Gastrocnemius medialis (tissue), 4 donors: Measurements from ENCODE around the gene PRAMEF1. TPM values are rescaled to one million over a fixed set of nuclear protein-coding genes. Genes with fewer than 3 reads are reported as not detected.

ENCODE experiments used
- ATAC-seq, 2 donors: fragments of 150-250 bp; one replicate each; pipeline ENCODE4 v1.9.1; 2016
- DNase-seq, 2 donors: peaks; one replicate each; pipeline ENCODE4 v3.0.0-alpha.2; 2019
- H3K27ac ChIP-seq, 4 donors: fragments of 200-600 bp; sonication (generic); 1 replicate in 1 of 4; 2 replicates in 3 of 4; pipeline ENCODE4 v1.5.1; 2016 to 2018; ENCODE audit warnings: mild to moderate bottlenecking in 2 of 4, moderate library complexity in 1 of 4
- H3K27me3 ChIP-seq, 3 donors: fragments of 200-600 bp; sonication (generic) in 2 of 3; 1 replicate in 1 of 3; 2 replicates in 2 of 3; pipeline versions ENCODE4 v1.5.1 to v1.6.0; 2016 to 2019; ENCODE audit warnings: mild to moderate bottlenecking in 1 of 3, moderate library complexity in 1 of 3
- H3K36me3 ChIP-seq, 2 donors: fragments of 200-600 bp; sonication (generic) in 1 of 2; one replicate each; pipeline ENCODE4 v1.5.1; 2017 to 2018
- H3K4me1 ChIP-seq, 2 donors: fragments of 200-600 bp; sonication (generic) in 1 of 2; one replicate each; pipeline ENCODE4 v1.5.1; 2016 to 2017; ENCODE audit warnings: mild to moderate bottlenecking in 2 of 2
- H3K4me3 ChIP-seq, 4 donors: fragments of 200-600 bp; sonication (generic) in 3 of 4; 1 replicate in 1 of 4; 2 replicates in 3 of 4; pipeline ENCODE4 v1.5.1; 2016 to 2019; ENCODE audit warnings: mild to moderate bottlenecking in 2 of 4
- H3K9me3 ChIP-seq, 3 donors: fragments of 200-600 bp; sonication (generic) in 2 of 3; 1 replicate in 1 of 3; 2 replicates in 2 of 3; pipeline ENCODE4 v1.5.1; 2016 to 2019
- CTCF ChIP-seq, 5 experiments: fragments of 450-650 bp in 3 of 5; fragments of 200-600 bp in 2 of 5; sonication (generic) in 2 of 5; IDR thresholded peaks in 4 of 5; conservative IDR thresholded peaks in 1 of 5; 1 replicate in 4 of 5; 2 replicates in 1 of 5; pipeline ENCODE4 v1.5.1; 2016 to 2019; ENCODE audit warnings: antibody characterized with exemption in 5 of 5, mild to moderate bottlenecking in 3 of 5, moderate library complexity in 3 of 5
- POLR2A ChIP-seq, 2 donors: fragments of 450-650 bp; IDR thresholded peaks; one replicate each; pipeline ENCODE4 v1.6.1; 2017; ENCODE audit warnings: antibody characterized with exemption in 2 of 2, mild to moderate bottlenecking in 2 of 2, moderate library complexity in 2 of 2
- in situ Hi-C, 4 donors: fragments of 200-750 bp; cut with MboI; loops; one replicate each; pipeline versions ENCODE4 v1.15.0 to v1.8.0; 2017; ENCODE audit warnings: low sequenced_read_pairs in 4 of 4
- intact Hi-C: fragments of 100-400 bp; cut with DNase I; formaldehyde crosslinking; loops from one replicate; pipeline ENCODE4 v1.15.1; 2023; ENCODE audit warnings: low total_unique reads
- total RNA-seq, 4 donors: library from RNA; depleted of rRNA; stranded (reverse); fragments of >200 nt; gene quantifications; one replicate each; pipeline versions ENCODE4 v1.1.0 to v1.2.3, GENCODE V29; 2016

The PRAMEF1 gene
- total RNA-seq, 4 donors from 2014 or later: not detected

- Histone ChIP-seq H3K4me3 (no peak overlapping the region), H3K27ac (no peak overlapping the region), H3K27me3 (no peaks in the 10 kb centered on the region), H3K36me3 (no peaks in the 10 kb centered on the region), H3K9me3 (peaks cover 0 to 11% (median 0%) of the 10 kb centered on the region in 3 donors), H3K4me1 (peaks cover 0 to 3% of the 10 kb centered on the region in 2 donors)
- ATAC-seq (no peak), DNase-seq (no peak)
- in situ Hi-C loops (no loop called here), intact Hi-C loops (no loop called here)
- TF ChIP-seq POLR2A (IDR thresholded peaks at IDR 0.05) (no peak), CTCF (IDR thresholded peaks at IDR 0.05 in 4 of 5, conservative IDR thresholded peaks at IDR 0.05 in 1 of 5) (no peak)
Observed at GRCh38 chr1:12748778-12749355, 42.3 kb upstream of the PRAMEF1 start.

GRCh38 chr1:12754738-12755137 lies 36.5 kb upstream of the PRAMEF1 start:
- H3K27me3 ChIP-seq: no peaks in the 10 kb centered on the region
- H3K27ac ChIP-seq: no peak overlapping the region
- H3K9me3 ChIP-seq: no peaks in the 10 kb centered on the region
- no peak for ATAC-seq
- no peaks in the 10 kb centered on the region for H3K4me1 ChIP-seq
- intact Hi-C loops: no loop called here
- in situ Hi-C loops: no loop called here
- DNase-seq: no peak
- H3K4me3 ChIP-seq: no peak overlapping the region
- H3K36me3 ChIP-seq: no peaks in the 10 kb centered on the region
- no peak for TF ChIP-seq POLR2A (IDR thresholded peaks at IDR 0.05)
- TF ChIP-seq CTCF (IDR thresholded peaks at IDR 0.05 in 4 of 5, conservative IDR thresholded peaks at IDR 0.05 in 1 of 5): no peak

GRCh38 chr1:12756273-12756672 lies 34.9 kb upstream of the PRAMEF1 start:
- no peak for ATAC-seq
- H3K27ac ChIP-seq: no peak overlapping the region
- TF ChIP-seq POLR2A (IDR thresholded peaks at IDR 0.05) (no peak), CTCF (IDR thresholded peaks at IDR 0.05 in 4 of 5, conservative IDR thresholded peaks at IDR 0.05 in 1 of 5) (no peak)
- no peak overlapping the region for H3K4me3 ChIP-seq
- H3K36me3 ChIP-seq: no peaks in the 10 kb centered on the region
- in situ Hi-C loops (no loop called here), intact Hi-C loops (no loop called here)
- H3K9me3 ChIP-seq: no peaks in the 10 kb centered on the region
- no peaks in the 10 kb centered on the region for H3K4me1 ChIP-seq
- no peaks in the 10 kb centered on the region for H3K27me3 ChIP-seq
- DNase-seq: no peak

- ATAC-seq (no peak), DNase-seq (no peak)
- intact Hi-C loops (no loop called here), in situ Hi-C loops (no loop called here)
- Histone ChIP-seq H3K4me3 (no peak overlapping the region), H3K27ac (no peak overlapping the region), H3K27me3 (no peaks in the 10 kb centered on the region), H3K36me3 (no peaks in the 10 kb centered on the region), H3K9me3 (no peaks in the 10 kb centered on the region), H3K4me1 (no peaks in the 10 kb centered on the region)
- TF ChIP-seq POLR2A (IDR thresholded peaks at IDR 0.05): no peak
- no peak for TF ChIP-seq CTCF (IDR thresholded peaks at IDR 0.05 in 4 of 5, conservative IDR thresholded peaks at IDR 0.05 in 1 of 5)
Observed at GRCh38 chr1:12756768-12757413, 34.3 kb upstream of the PRAMEF1 start.
